Activated CD4-positive, alpha-beta T cell treated with anti-CD3 and anti-CD28 coated beads, Interleukin-2, amount 10 ng/mL, durations not matched to agents 24 days and 14 days (primary cell): ENCODE results near the gene MRPL4. TPM values are rescaled to one million over a fixed set of nuclear protein-coding genes. Genes with fewer than 3 reads are reported as not detected.
A peak's percentile ranks its signal among the peaks of the same experiment; 100 is the strongest.
"Not testable (repeated sequence)": the region's sequence is repeated elsewhere in the genome, so short reads cannot be mapped to it uniquely, and the experiment has no call there.

Source experiments
- DNase-seq: peaks from one replicate; pipeline ENCODE4 v3.0.0; 2022
- H3K27ac Mint-ChIP-seq: one replicate; pipeline ENCODE4 v1.8.0; 2022; ENCODE audit warnings: mild to moderate bottlenecking, mixed read lengths
- H3K27me3 Mint-ChIP-seq: one replicate; pipeline ENCODE4 v1.8.0; 2022; ENCODE audit warnings: mixed read lengths
- H3K36me3 Mint-ChIP-seq: one replicate; pipeline ENCODE4 v1.8.0; 2022; ENCODE audit warnings: low read depth, mild to moderate bottlenecking, mixed read lengths
- H3K4me1 Mint-ChIP-seq: one replicate; pipeline ENCODE4 v1.8.0; 2021; ENCODE audit warnings: mixed read lengths
- H3K4me3 Mint-ChIP-seq: one replicate; pipeline ENCODE4 v1.8.0; 2022; ENCODE audit warnings: mild to moderate bottlenecking, moderate library complexity, mixed read lengths
- H3K9me3 Mint-ChIP-seq: one replicate; pipeline ENCODE4 v1.8.0; 2021; ENCODE audit warnings: mixed read lengths
- intact Hi-C: fragments of 100-400 bp; cut with micrococcal nuclease; formaldehyde crosslinking; loops from one replicate; pipeline ENCODE4 v1.15.1; 2023
- total RNA-seq: library from RNA; stranded (reverse); gene quantifications from 2 replicates; pipeline ENCODE4 v1.2.3, GENCODE V29; 2022

The MRPL4 gene
- total RNA-seq, 1 donor from 2014 or later: 174 TPM

- H3K4me1 Mint-ChIP-seq: peaks cover 14% of the 10 kb centered on the region
- H3K36me3 Mint-ChIP-seq, H3K4me3 Mint-ChIP-seq, H3K27ac Mint-ChIP-seq, H3K9me3 Mint-ChIP-seq, DNase-seq, H3K27me3 Mint-ChIP-seq, intact Hi-C loops: not testable (repeated sequence)
These were observed 16.6 kb upstream of the MRPL4 start for GRCh38 chr19:10235409-10235808.

- intact Hi-C loops: no loop called here
- no peak for DNase-seq
- H3K9me3 Mint-ChIP-seq: no peaks in the 10 kb centered on the region
- no peak overlapping the region for H3K27ac Mint-ChIP-seq
- H3K4me3 Mint-ChIP-seq: no peak overlapping the region
- no peaks in the 10 kb centered on the region for H3K36me3 Mint-ChIP-seq
- H3K4me1 Mint-ChIP-seq: peaks cover 12% of the 10 kb centered on the region
- H3K27me3 Mint-ChIP-seq: no peaks in the 10 kb centered on the region
These were observed 14.3 kb upstream of the MRPL4 start for GRCh38 chr19:10237702-10238101.

GRCh38 chr19:10238172-10238783 is 13.7 kb upstream of the MRPL4 start:
- no peak for DNase-seq
- H3K36me3 Mint-ChIP-seq: no peaks in the 10 kb centered on the region
- H3K9me3 Mint-ChIP-seq: no peaks in the 10 kb centered on the region
- peaks cover 12% of the 10 kb centered on the region for H3K4me1 Mint-ChIP-seq
- H3K4me3 Mint-ChIP-seq: no peak overlapping the region
- H3K27me3 Mint-ChIP-seq: no peaks in the 10 kb centered on the region
- H3K27ac Mint-ChIP-seq: no peak overlapping the region
- intact Hi-C loops: no loop called here

GRCh38 chr19:10241826-10242449 is 10.1 kb upstream of the MRPL4 start:
- intact Hi-C loops, H3K36me3 Mint-ChIP-seq, H3K4me3 Mint-ChIP-seq, H3K9me3 Mint-ChIP-seq, H3K27ac Mint-ChIP-seq, H3K4me1 Mint-ChIP-seq, DNase-seq, H3K27me3 Mint-ChIP-seq: not testable (repeated sequence)

GRCh38 chr19:10243606-10244005 is 8.4 kb upstream of the MRPL4 start:
- Mint-ChIP-seq H3K36me3 (no peaks in the 10 kb centered on the region), H3K27me3 (no peaks in the 10 kb centered on the region), H3K9me3 (no peaks in the 10 kb centered on the region), H3K4me1 (no peaks in the 10 kb centered on the region), H3K4me3 (no peak overlapping the region), H3K27ac (no peak overlapping the region)
- intact Hi-C loops: no loop called here
- no peak for DNase-seq

GRCh38 chr19:10245189-10245939 is 6.7 kb upstream of the MRPL4 start:
- no peak overlapping the region for H3K4me3 Mint-ChIP-seq
- H3K27ac Mint-ChIP-seq: no peak overlapping the region
- intact Hi-C loops: no loop called here
- H3K9me3 Mint-ChIP-seq: no peaks in the 10 kb centered on the region
- H3K27me3 Mint-ChIP-seq: no peaks in the 10 kb centered on the region
- no peak for DNase-seq
- no peaks in the 10 kb centered on the region for H3K36me3 Mint-ChIP-seq
- H3K4me1 Mint-ChIP-seq: peaks cover 3% of the 10 kb centered on the region

- H3K27me3 Mint-ChIP-seq: no peaks in the 10 kb centered on the region
- no peak overlapping the region for H3K27ac Mint-ChIP-seq
- H3K4me1 Mint-ChIP-seq: peaks cover 6% of the 10 kb centered on the region
- H3K4me3 Mint-ChIP-seq: no peak overlapping the region
- intact Hi-C loops: no loop called here
- H3K36me3 Mint-ChIP-seq: no peaks in the 10 kb centered on the region
- H3K9me3 Mint-ChIP-seq: no peaks in the 10 kb centered on the region
- DNase-seq: no peak
These were observed 5.5 kb upstream of the MRPL4 start for GRCh38 chr19:10246511-10246910.

GRCh38 chr19:10252707-10253106 is 693 bp downstream of the MRPL4 start:
- no peak for DNase-seq
- Mint-ChIP-seq H3K4me1 (peaks cover 23% of the 10 kb centered on the region), H3K27ac (peak overlapping the region; percentile 95), H3K4me3 (peak overlapping the region; percentile 94), H3K27me3 (no peaks in the 10 kb centered on the region), H3K36me3 (peaks cover 42% of the 10 kb centered on the region), H3K9me3 (no peaks in the 10 kb centered on the region)
- intact Hi-C loops: loop anchor here (5.0 kb wide), 3 partner anchors 35 to 145 kb away; partner anchors contain the start of gene PPAN

GRCh38 chr19:10254244-10254643 is 2.2 kb downstream of the MRPL4 start:
- H3K4me3 Mint-ChIP-seq: peak overlapping the region; percentile 49
- intact Hi-C loops: loop anchor here (5.0 kb wide), 3 partner anchors 37 to 147 kb away; partner anchors contain the start of gene PPAN
- H3K36me3 Mint-ChIP-seq: peaks cover 57% of the 10 kb centered on the region
- H3K9me3 Mint-ChIP-seq: no peaks in the 10 kb centered on the region
- H3K4me1 Mint-ChIP-seq: peaks cover 30% of the 10 kb centered on the region
- no peak for DNase-seq
- no peak overlapping the region for H3K27ac Mint-ChIP-seq
- H3K27me3 Mint-ChIP-seq: no peaks in the 10 kb centered on the region

GRCh38 chr19:10255358-10255757 is 3.3 kb downstream of the MRPL4 start:
- Mint-ChIP-seq H3K27ac (peak overlapping the region; percentile 9), H3K27me3 (no peaks in the 10 kb centered on the region), H3K9me3 (no peaks in the 10 kb centered on the region), H3K36me3 (peaks cover 63% of the 10 kb centered on the region), H3K4me1 (peaks cover 36% of the 10 kb centered on the region), H3K4me3 (no peak overlapping the region)
- no peak for DNase-seq
- intact Hi-C loops: no loop called here

GRCh38 chr19:10256551-10256950 is 4.5 kb downstream of the MRPL4 start:
- no peaks in the 10 kb centered on the region for H3K9me3 Mint-ChIP-seq
- no peak overlapping the region for H3K27ac Mint-ChIP-seq
- no peaks in the 10 kb centered on the region for H3K27me3 Mint-ChIP-seq
- H3K4me1 Mint-ChIP-seq: peaks cover 39% of the 10 kb centered on the region
- H3K4me3 Mint-ChIP-seq: no peak overlapping the region
- peaks cover 63% of the 10 kb centered on the region for H3K36me3 Mint-ChIP-seq
- intact Hi-C loops: no loop called here
- DNase-seq: no peak

GRCh38 chr19:10256970-10257615 is 5.1 kb downstream of the MRPL4 start:
- no peak for DNase-seq
- peaks cover 61% of the 10 kb centered on the region for H3K36me3 Mint-ChIP-seq
- H3K9me3 Mint-ChIP-seq: no peaks in the 10 kb centered on the region
- H3K4me1 Mint-ChIP-seq: peaks cover 38% of the 10 kb centered on the region
- intact Hi-C loops: no loop called here
- peak overlapping the region; percentile 30 for H3K27ac Mint-ChIP-seq
- H3K27me3 Mint-ChIP-seq: no peaks in the 10 kb centered on the region
- no peak overlapping the region for H3K4me3 Mint-ChIP-seq

- H3K27ac Mint-ChIP-seq: no peak overlapping the region
- DNase-seq: no peak
- intact Hi-C loops: no loop called here
- peaks cover 34% of the 10 kb centered on the region for H3K4me1 Mint-ChIP-seq
- H3K36me3 Mint-ChIP-seq: peaks cover 53% of the 10 kb centered on the region
- H3K4me3 Mint-ChIP-seq: no peak overlapping the region
- H3K27me3 Mint-ChIP-seq: no peaks in the 10 kb centered on the region
- H3K9me3 Mint-ChIP-seq: no peaks in the 10 kb centered on the region
These were observed 6.2 kb downstream of the MRPL4 start for GRCh38 chr19:10258080-10258710.
